ENCODE results near the gene ENPP1.
"Not testable (repeated sequence)": the region's sequence is repeated elsewhere in the genome, so short reads cannot be mapped to it uniquely, and the experiment has no call there.

ENPP1 gene

GRCh38 chr6:131908787-131909186 lies 101.0 kb downstream of the ENPP1 start:
- H3K9me3 Mint-ChIP-seq, H3K4me3 Mint-ChIP-seq, H3K36me3 Mint-ChIP-seq, H3K27ac Mint-ChIP-seq, H3K4me1 Mint-ChIP-seq: not testable (repeated sequence)
- peaks cover 17% of the 10 kb centered on the region for H3K27me3 Mint-ChIP-seq

GRCh38 chr6:131909408-131910218 lies 101.8 kb downstream of the ENPP1 start:
- H3K27ac Mint-ChIP-seq, result peak overlapping the region; percentile 38
- no peaks in the 10 kb centered on the region for H3K36me3 Mint-ChIP-seq
- peaks cover 6% of the 10 kb centered on the region for H3K4me1 Mint-ChIP-seq
- H3K27me3 Mint-ChIP-seq, result peaks cover 18% of the 10 kb centered on the region
- H3K4me3 Mint-ChIP-seq, result no peak overlapping the region
- H3K9me3 Mint-ChIP-seq, result no peaks in the 10 kb centered on the region

- H3K27ac Mint-ChIP-seq, result no peak overlapping the region
- no peaks in the 10 kb centered on the region for H3K36me3 Mint-ChIP-seq
- no peaks in the 10 kb centered on the region for H3K9me3 Mint-ChIP-seq
- H3K4me1 Mint-ChIP-seq, result peaks cover 6% of the 10 kb centered on the region
- H3K27me3 Mint-ChIP-seq, result peaks cover 23% of the 10 kb centered on the region
- no peak overlapping the region for H3K4me3 Mint-ChIP-seq
Observed at GRCh38 chr6:131910219-131910589, 102.4 kb downstream of the ENPP1 start.

- Mint-ChIP-seq H3K9me3 (no peaks in the 10 kb centered on the region), H3K27me3 (peaks cover 28% of the 10 kb centered on the region), H3K4me1 (peaks cover 6% of the 10 kb centered on the region), H3K4me3 (no peak overlapping the region), H3K27ac (no peak overlapping the region), H3K36me3 (no peaks in the 10 kb centered on the region)
Observed at GRCh38 chr6:131910956-131911355, 103.1 kb downstream of the ENPP1 start.

GRCh38 chr6:131911951-131912350 lies 104.1 kb downstream of the ENPP1 start:
- Mint-ChIP-seq H3K4me3 (no peak overlapping the region), H3K27ac (no peak overlapping the region), H3K27me3 (peaks cover 32% of the 10 kb centered on the region)

GRCh38 chr6:131914234-131914633 lies 106.4 kb downstream of the ENPP1 start:
- H3K27me3 Mint-ChIP-seq, result peaks cover 48% of the 10 kb centered on the region
- H3K9me3 Mint-ChIP-seq, result no peaks in the 10 kb centered on the region
- H3K36me3 Mint-ChIP-seq, result no peaks in the 10 kb centered on the region
- H3K4me1 Mint-ChIP-seq, result peaks cover 13% of the 10 kb centered on the region
- H3K27ac Mint-ChIP-seq, result no peak overlapping the region
- H3K4me3 Mint-ChIP-seq, result no peak overlapping the region

More at GRCh38 chr6:131911951-131912350, 104.1 kb downstream of the ENPP1 start:
- H3K36me3 Mint-ChIP-seq, result no peaks in the 10 kb centered on the region
- peaks cover 6% of the 10 kb centered on the region for H3K4me1 Mint-ChIP-seq
- no peaks in the 10 kb centered on the region for H3K9me3 Mint-ChIP-seq

- no peak overlapping the region for H3K27ac Mint-ChIP-seq
- peaks cover 7% of the 10 kb centered on the region for H3K4me1 Mint-ChIP-seq
- no peaks in the 10 kb centered on the region for H3K36me3 Mint-ChIP-seq
- H3K27me3 Mint-ChIP-seq, result peaks cover 52% of the 10 kb centered on the region
- H3K9me3 Mint-ChIP-seq, result no peaks in the 10 kb centered on the region
- no peak overlapping the region for H3K4me3 Mint-ChIP-seq
Observed at GRCh38 chr6:131914967-131915751, 107.3 kb downstream of the ENPP1 start.

GRCh38 chr6:131916091-131916796 lies 108.4 kb downstream of the ENPP1 start:
- peaks cover 50% of the 10 kb centered on the region for H3K27me3 Mint-ChIP-seq
- not testable (repeated sequence) for H3K9me3 Mint-ChIP-seq, H3K4me3 Mint-ChIP-seq, H3K36me3 Mint-ChIP-seq, H3K4me1 Mint-ChIP-seq, H3K27ac Mint-ChIP-seq

GRCh38 chr6:131916847-131917246 lies 109.0 kb downstream of the ENPP1 start:
- H3K27ac Mint-ChIP-seq, result no peak overlapping the region
- no peak overlapping the region for H3K4me3 Mint-ChIP-seq
- H3K36me3 Mint-ChIP-seq, result no peaks in the 10 kb centered on the region
- peaks cover 47% of the 10 kb centered on the region for H3K27me3 Mint-ChIP-seq
- H3K9me3 Mint-ChIP-seq, result peaks cover 5% of the 10 kb centered on the region
- peaks cover 7% of the 10 kb centered on the region for H3K4me1 Mint-ChIP-seq

- Mint-ChIP-seq H3K27me3 (peaks cover 45% of the 10 kb centered on the region), H3K27ac (no peak overlapping the region)
Observed at GRCh38 chr6:131917318-131917717, 109.5 kb downstream of the ENPP1 start.

GRCh38 chr6:131917763-131918649 lies 110.2 kb downstream of the ENPP1 start:
- peaks cover 45% of the 10 kb centered on the region for H3K27me3 Mint-ChIP-seq
- no peak overlapping the region for H3K27ac Mint-ChIP-seq

More at GRCh38 chr6:131917318-131917717, 109.5 kb downstream of the ENPP1 start:
- Mint-ChIP-seq H3K36me3 (no peaks in the 10 kb centered on the region), H3K4me1 (peaks cover 7% of the 10 kb centered on the region), H3K4me3 (no peak overlapping the region), H3K9me3 (peaks cover 5% of the 10 kb centered on the region)

GRCh38 chr6:131918650-131919355 lies 111.0 kb downstream of the ENPP1 start:
- H3K36me3 Mint-ChIP-seq, result no peaks in the 10 kb centered on the region
- H3K4me1 Mint-ChIP-seq, result peaks cover 7% of the 10 kb centered on the region
- peaks cover 38% of the 10 kb centered on the region for H3K27me3 Mint-ChIP-seq
- peaks cover 5% of the 10 kb centered on the region for H3K9me3 Mint-ChIP-seq
- H3K4me3 Mint-ChIP-seq, result no peak overlapping the region
- no peak overlapping the region for H3K27ac Mint-ChIP-seq

More at GRCh38 chr6:131917763-131918649, 110.2 kb downstream of the ENPP1 start:
- Mint-ChIP-seq H3K4me1 (peaks cover 7% of the 10 kb centered on the region), H3K9me3 (peaks cover 5% of the 10 kb centered on the region), H3K36me3 (no peaks in the 10 kb centered on the region), H3K4me3 (no peak overlapping the region)

- no peak overlapping the region for H3K27ac Mint-ChIP-seq
- H3K36me3 Mint-ChIP-seq, result no peaks in the 10 kb centered on the region
- no peak overlapping the region for H3K4me3 Mint-ChIP-seq
- peaks cover 29% of the 10 kb centered on the region for H3K27me3 Mint-ChIP-seq
- peaks cover 7% of the 10 kb centered on the region for H3K4me1 Mint-ChIP-seq
- H3K9me3 Mint-ChIP-seq, result peaks cover 5% of the 10 kb centered on the region
Observed at GRCh38 chr6:131920656-131921055, 112.8 kb downstream of the ENPP1 start.

GRCh38 chr6:131923356-131923755 lies 115.5 kb downstream of the ENPP1 start:
- Mint-ChIP-seq H3K9me3 (peaks cover 5% of the 10 kb centered on the region), H3K27me3 (peaks cover 9% of the 10 kb centered on the region), H3K36me3 (no peaks in the 10 kb centered on the region), H3K27ac (no peak overlapping the region), H3K4me3 (no peak overlapping the region), H3K4me1 (no peaks in the 10 kb centered on the region)

Data from activated naive CD4-positive, alpha-beta T cell treated with anti-CD3 and anti-CD28 coated beads, Interleukin-2, amount 50 U/mL, for 24 hours (primary cell).